Keratinocyte (primary cell): ENCODE measurements around the gene KIF21B. TPM values are rescaled to one million over a fixed set of nuclear protein-coding genes. Genes with fewer than 3 reads are reported as not detected.

Experiments used
- DNase-seq: peaks from one replicate; pipeline ENCODE4 v3.0.0-alpha.2; 2011; ENCODE audit warnings: low read depth, missing footprints, low spot score
- FAIRE-seq: peaks from 2 replicates; lab custom pipeline; 2011; peaks lifted over from hg19 to GRCh38; lab: Jason Lieb, UNC
- H2AFZ ChIP-seq: 2 replicates; pipeline ENCODE4 v1.6.0; 2012; ENCODE audit warnings: low read length, control low read depth, inconsistent platforms; ENCODE audit not compliant: control insufficient read depth
- H3K27ac ChIP-seq: 2 replicates; pipeline ENCODE4 v1.5.1; 2011; ENCODE audit warnings: low read length; ENCODE audit not compliant: control insufficient read depth, insufficient read depth
- H3K27me3 ChIP-seq: 3 replicates; pipeline ENCODE4 v1.6.0; 2011; ENCODE audit warnings: low read length; ENCODE audit not compliant: control insufficient read depth, insufficient read depth; ENCODE audit errors: extremely low read depth
- H3K36me3 ChIP-seq, 2 experiments: 2 replicates in 1 of 2; 3 replicates in 1 of 2; pipeline ENCODE4 v1.5.1; 2011; ENCODE audit warnings: low read length in 2 of 2, mild to moderate bottlenecking in 1 of 2; ENCODE audit not compliant: control insufficient read depth in 2 of 2, insufficient read depth in 2 of 2; ENCODE audit errors: extremely low read depth in 1 of 2
- H3K4me1 ChIP-seq: 3 replicates; pipeline ENCODE4 v1.5.1; 2011; ENCODE audit warnings: low read length; ENCODE audit not compliant: control insufficient read depth, insufficient read depth; ENCODE audit errors: extremely low read depth
- H3K4me2 ChIP-seq: 3 replicates; pipeline ENCODE4 v1.6.0; 2011; ENCODE audit warnings: low read depth, low read length; ENCODE audit not compliant: control insufficient read depth, insufficient read depth; ENCODE audit errors: extremely low read depth
- H3K4me3 ChIP-seq, 3 experiments: fragments of 200-600 bp in 1 of 3; sonication (generic) in 1 of 3; 2 replicates in 2 of 3; 3 replicates in 1 of 3; pipeline ENCODE4 v1.5.1; 2011 to 2016; ENCODE audit warnings: low read length in 3 of 3, mild to moderate bottlenecking in 3 of 3, control low read depth in 2 of 3, inconsistent platforms in 1 of 3, low read depth in 1 of 3, mixed read lengths in 1 of 3, mixed run types in 1 of 3, moderate library complexity in 1 of 3; ENCODE audit not compliant: control insufficient read depth in 2 of 3, insufficient read depth in 2 of 3; ENCODE audit errors: extremely low read depth in 1 of 3
- H3K79me2 ChIP-seq: 2 replicates; pipeline ENCODE4 v1.6.0; 2012; ENCODE audit warnings: low read length; ENCODE audit not compliant: control insufficient read depth, insufficient read depth
- H3K9ac ChIP-seq: 3 replicates; pipeline ENCODE4 v1.6.0; 2011; ENCODE audit warnings: low read length; ENCODE audit not compliant: control insufficient read depth, insufficient read depth; ENCODE audit errors: extremely low read depth
- H3K9me1 ChIP-seq: 3 replicates; pipeline ENCODE4 v1.6.0; 2011; ENCODE audit warnings: low read length; ENCODE audit not compliant: control insufficient read depth, insufficient read depth; ENCODE audit errors: extremely low read depth
- H3K9me3 ChIP-seq: 2 replicates; pipeline ENCODE4 v1.5.1; 2012; ENCODE audit warnings: low read depth, low read length; ENCODE audit not compliant: control insufficient read depth
- H4K20me1 ChIP-seq: 3 replicates; pipeline ENCODE4 v1.6.0; 2011; ENCODE audit warnings: low read length; ENCODE audit not compliant: control insufficient read depth, insufficient read depth; ENCODE audit errors: extremely low read depth
- CTCF ChIP-seq, 3 experiments: IDR thresholded peaks in 1 of 3; conservative IDR thresholded peaks in 1 of 3; optimal IDR thresholded peaks in 1 of 3; 2 replicates in 2 of 3; 3 replicates in 1 of 3; pipeline versions ENCODE3 to v1.5.1; 2011; ENCODE audit warnings: low read length in 3 of 3, mild to moderate bottlenecking in 3 of 3, moderate library complexity in 2 of 3, control low read depth in 1 of 3, inconsistent platforms in 1 of 3; ENCODE audit not compliant: insufficient read depth in 2 of 3; ENCODE audit errors: extremely low read depth in 1 of 3
- EZH2 ChIP-seq: IDR thresholded peaks from one replicate; pipeline ENCODE4 v1.6.1; 2012; ENCODE audit warnings: inconsistent platforms, mild to moderate bottlenecking, low read length, moderate library complexity
- dilution Hi-C: fragments of 300-500 bp; cut with MboI; formaldehyde crosslinking; loops from one replicate; pipeline ENCODE4 v1.7.0; 2020; ENCODE audit warnings: low sequenced_read_pairs; ENCODE audit not compliant: extremely low pct_ligation_motif_present
- polyA plus RNA-seq, 5 experiments: library from polyadenylated mRNA; depleted of rRNA in 3 of 5; stranded (reverse) in 3 of 5; stranded (forward) in 1 of 5; unstranded in 1 of 5; fragments of >200 nt; gene quantifications; 1 replicate in 1 of 5; 2 replicates in 3 of 5; 3 replicates in 1 of 5; pipeline versions ENCODE4 v1.2.1 to v1.2.3, GENCODE V29; 2011 to 2012; ENCODE audit warnings: missing spikeins in 2 of 5, low read depth in 1 of 5, low replicate concordance in 1 of 5

KIF21B gene
- polyA plus RNA-seq, 1 donor (not counting 4 experiments of a cell fraction or from before 2014, with no cell fraction given) = 0.17 TPM

GRCh38 chr1:201061886-201062285 is 38.4 kb upstream of the KIF21B start:
- DNase-seq (no peak), FAIRE-seq (no peak)
- H3K4me3 ChIP-seq = no peak overlapping the region
- H3K9me1 ChIP-seq = no peaks in the 10 kb centered on the region
- no peaks in the 10 kb centered on the region for H3K9me3 ChIP-seq
- no peak overlapping the region for H3K27ac ChIP-seq
- H3K36me3 ChIP-seq = no peaks in the 10 kb centered on the region
- H3K4me2 ChIP-seq = no peak overlapping the region
- no peak for TF ChIP-seq EZH2
- no peak for TF ChIP-seq CTCF (optimal IDR thresholded peaks at IDR 0.05 in 1 of 3, IDR thresholded peaks at IDR 0.05 in 1 of 3, conservative IDR thresholded peaks at IDR 0.05 in 1 of 3; ENCODE audit: extremely low read depth in 1 of 3, insufficient read depth in 2 of 3, low read length in 3 of 3)
- dilution Hi-C loops = no loop called here
- H3K4me1 ChIP-seq = peaks cover 6% of the 10 kb centered on the region
- no peak overlapping the region for H3K9ac ChIP-seq
- peaks cover under 1% of the 10 kb centered on the region for H3K27me3 ChIP-seq
- no peak overlapping the region for H2AFZ ChIP-seq
- H3K79me2 ChIP-seq = no peaks in the 10 kb centered on the region
- no peaks in the 10 kb centered on the region for H4K20me1 ChIP-seq

GRCh38 chr1:201061049-201061448 is 37.5 kb upstream of the KIF21B start:
- no peaks in the 10 kb centered on the region for H3K9me3 ChIP-seq
- H3K4me3 ChIP-seq = no peak overlapping the region
- FAIRE-seq (no peak), DNase-seq (no peak)
- H3K9me1 ChIP-seq = no peaks in the 10 kb centered on the region
- H4K20me1 ChIP-seq = no peaks in the 10 kb centered on the region
- peaks cover 3% of the 10 kb centered on the region for H3K27me3 ChIP-seq
- no peak overlapping the region for H3K9ac ChIP-seq
- no peak for TF ChIP-seq EZH2
- TF ChIP-seq CTCF (optimal IDR thresholded peaks at IDR 0.05 in 1 of 3, IDR thresholded peaks at IDR 0.05 in 1 of 3, conservative IDR thresholded peaks at IDR 0.05 in 1 of 3; ENCODE audit: extremely low read depth in 1 of 3, insufficient read depth in 2 of 3, low read length in 3 of 3) = no peak
- no peak overlapping the region for H3K4me2 ChIP-seq
- peaks cover 6% of the 10 kb centered on the region for H3K4me1 ChIP-seq
- H3K36me3 ChIP-seq = no peaks in the 10 kb centered on the region
- dilution Hi-C loops = no loop called here
- no peaks in the 10 kb centered on the region for H3K79me2 ChIP-seq
- no peak overlapping the region for H2AFZ ChIP-seq
- no peak overlapping the region for H3K27ac ChIP-seq
